ENCODE results near the gene RASAL2.

Gene RASAL2

GRCh38 chr1:178407655-178408054, 313.8 kb downstream of the RASAL2 start:
- no peak for DNase-seq

GRCh38 chr1:178408871-178409270, 315.0 kb downstream of the RASAL2 start:
- DNase-seq = no peak

GRCh38 chr1:178409541-178409940, 315.6 kb downstream of the RASAL2 start:
- DNase-seq = no peak

- DNase-seq = no peak
These were observed 318.0 kb downstream of the RASAL2 start for GRCh38 chr1:178411756-178412399.

GRCh38 chr1:178412400-178412770, 318.5 kb downstream of the RASAL2 start:
- no peak for DNase-seq

- DNase-seq = no peak
These were observed 324.0 kb downstream of the RASAL2 start for GRCh38 chr1:178417858-178418257.

GRCh38 chr1:178418284-178418955, 324.5 kb downstream of the RASAL2 start:
- DNase-seq = no peak

GRCh38 chr1:178434360-178434759, 340.5 kb downstream of the RASAL2 start:
- no peak for DNase-seq

GRCh38 chr1:178434899-178435435, 341.1 kb downstream of the RASAL2 start:
- DNase-seq = no peak

GRCh38 chr1:178436899-178437298, 343.0 kb downstream of the RASAL2 start:
- DNase-seq = no peak

GRCh38 chr1:178438432-178438831, 344.5 kb downstream of the RASAL2 start:
- DNase-seq = no peak

GRCh38 chr1:178442925-178443324, 349.0 kb downstream of the RASAL2 start:
- no peak for DNase-seq

GRCh38 chr1:178450871-178451270, 357.0 kb downstream of the RASAL2 start:
- no peak for DNase-seq

GRCh38 chr1:178451529-178451928, 357.6 kb downstream of the RASAL2 start:
- no peak for DNase-seq

GRCh38 chr1:178452013-178452412, 358.1 kb downstream of the RASAL2 start:
- DNase-seq = no peak

GRCh38 chr1:178456472-178456871, 362.6 kb downstream of the RASAL2 start:
- DNase-seq = no peak

- DNase-seq = no peak
These were observed 363.7 kb downstream of the RASAL2 start for GRCh38 chr1:178457651-178458050.

- no peak for DNase-seq
These were observed 364.3 kb downstream of the RASAL2 start for GRCh38 chr1:178458203-178458602.

- DNase-seq = no peak
These were observed 367.2 kb downstream of the RASAL2 start for GRCh38 chr1:178461104-178461503.

GRCh38 chr1:178461701-178462100, 367.8 kb downstream of the RASAL2 start:
- DNase-seq = no peak

GRCh38 chr1:178464141-178464540, 370.2 kb downstream of the RASAL2 start:
- no peak for DNase-seq

- no peak for DNase-seq
These were observed 370.7 kb downstream of the RASAL2 start for GRCh38 chr1:178464566-178464965.

GRCh38 chr1:178465011-178465410, 371.1 kb downstream of the RASAL2 start:
- no peak for DNase-seq

GRCh38 chr1:178467837-178468236, 373.9 kb downstream of the RASAL2 start:
- DNase-seq = no peak

Measured in NCI-H524 treated with DMSO at 0.1 percent for 48 hours (cell line).